ENCODE results near the gene CAMTA1.

The CAMTA1 gene

DNA sequence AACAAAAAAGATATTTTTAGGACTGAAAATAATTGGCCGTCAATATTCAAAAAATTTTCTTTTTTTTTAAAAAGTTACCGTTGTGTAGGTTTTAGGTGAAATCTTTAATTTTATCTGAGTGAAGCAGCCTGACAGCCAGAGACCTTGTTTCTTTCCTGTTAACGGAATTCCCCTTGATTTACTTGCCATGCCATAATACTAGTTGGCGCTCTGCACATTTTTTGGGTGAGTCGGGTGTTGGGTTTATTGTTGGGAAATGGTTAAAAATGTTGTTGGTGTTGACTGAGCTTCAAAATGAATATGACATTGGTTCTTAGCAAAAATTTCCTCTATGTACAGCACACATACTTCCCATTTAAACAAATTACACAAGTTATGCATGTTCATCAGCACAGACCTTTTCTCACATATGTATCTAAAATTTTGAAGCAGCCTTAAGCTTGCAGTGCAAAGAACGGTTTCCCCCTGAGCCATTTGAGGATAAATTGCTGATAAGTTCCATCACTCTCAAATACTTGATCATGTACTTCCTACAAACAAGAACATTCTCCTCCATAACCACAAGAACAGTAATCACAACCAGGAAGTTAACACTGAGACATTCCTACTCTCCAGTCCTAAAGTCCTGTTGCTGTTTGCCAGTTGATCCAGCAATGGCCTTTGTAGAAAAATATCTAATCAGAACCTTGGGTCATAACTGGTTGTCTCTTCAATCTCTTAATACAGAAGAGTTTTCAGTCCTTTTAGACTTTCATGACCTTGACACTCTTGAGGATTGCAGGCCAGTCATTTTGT is 34.2 kb downstream of the CAMTA1 start:
- H3K4me3 ChIP-seq (ENCODE audit: low read depth, low read length), result no peak overlapping the region
- DNase-seq (ENCODE audit: low read depth), result peak; percentile 63
- TF ChIP-seq, protein P1, sequence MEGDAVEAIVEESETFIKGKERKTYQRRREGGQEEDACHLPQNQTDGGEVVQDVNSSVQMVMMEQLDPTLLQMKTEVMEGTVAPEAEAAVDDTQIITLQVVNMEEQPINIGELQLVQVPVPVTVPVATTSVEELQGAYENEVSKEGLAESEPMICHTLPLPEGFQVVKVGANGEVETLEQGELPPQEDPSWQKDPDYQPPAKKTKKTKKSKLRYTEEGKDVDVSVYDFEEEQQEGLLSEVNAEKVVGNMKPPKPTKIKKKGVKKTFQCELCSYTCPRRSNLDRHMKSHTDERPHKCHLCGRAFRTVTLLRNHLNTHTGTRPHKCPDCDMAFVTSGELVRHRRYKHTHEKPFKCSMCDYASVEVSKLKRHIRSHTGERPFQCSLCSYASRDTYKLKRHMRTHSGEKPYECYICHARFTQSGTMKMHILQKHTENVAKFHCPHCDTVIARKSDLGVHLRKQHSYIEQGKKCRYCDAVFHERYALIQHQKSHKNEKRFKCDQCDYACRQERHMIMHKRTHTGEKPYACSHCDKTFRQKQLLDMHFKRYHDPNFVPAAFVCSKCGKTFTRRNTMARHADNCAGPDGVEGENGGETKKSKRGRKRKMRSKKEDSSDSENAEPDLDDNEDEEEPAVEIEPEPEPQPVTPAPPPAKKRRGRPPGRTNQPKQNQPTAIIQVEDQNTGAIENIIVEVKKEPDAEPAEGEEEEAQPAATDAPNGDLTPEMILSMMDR (conservative IDR thresholded peaks at IDR 0.05; ENCODE audit: low read depth, low read length), result no peak

DNA sequence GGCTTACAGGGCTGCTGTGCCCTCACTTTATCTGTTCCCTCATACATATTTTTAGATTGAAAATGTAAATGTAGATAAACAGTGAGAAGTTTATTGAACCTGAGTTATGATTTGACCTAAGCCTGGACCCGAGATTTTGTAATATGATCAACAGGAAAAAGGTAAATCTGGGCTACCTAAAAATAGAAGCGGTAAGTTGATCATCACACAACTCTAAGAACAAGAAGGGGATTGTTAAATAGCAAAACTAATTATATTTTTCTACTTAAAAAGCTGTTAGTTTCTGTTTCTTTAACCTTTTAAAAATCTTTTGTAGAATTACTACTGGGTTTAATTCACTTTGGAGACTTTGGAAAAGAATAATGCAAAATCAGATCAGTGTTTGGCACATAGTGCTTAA is 35.6 kb downstream of the CAMTA1 start:
- H3K4me3 ChIP-seq (ENCODE audit: low read depth, low read length), result no peak overlapping the region
- no peak for DNase-seq (ENCODE audit: low read depth)
- TF ChIP-seq, protein P1 (conservative IDR thresholded peaks at IDR 0.05; ENCODE audit: low read depth, low read length), result no peak

GRCh38 chr1:6822530-6823359 is 37.5 kb downstream of the CAMTA1 start:
- H3K4me3 ChIP-seq (ENCODE audit: low read depth, low read length), result no peak overlapping the region
- TF ChIP-seq, protein P1 (conservative IDR thresholded peaks at IDR 0.05; ENCODE audit: low read depth, low read length), result no peak
- DNase-seq (ENCODE audit: low read depth), result no peak

GRCh38 chr1:6823793-6824192 is 38.5 kb downstream of the CAMTA1 start:
- no peak overlapping the region for H3K4me3 ChIP-seq (ENCODE audit: low read depth, low read length)
- TF ChIP-seq, protein P1 (conservative IDR thresholded peaks at IDR 0.05; ENCODE audit: low read depth, low read length), result no peak
- DNase-seq (ENCODE audit: low read depth), result no peak

GRCh38 chr1:6824665-6825368 is 39.6 kb downstream of the CAMTA1 start:
- DNase-seq (ENCODE audit: low read depth), result no peak
- TF ChIP-seq, protein P1 (conservative IDR thresholded peaks at IDR 0.05; ENCODE audit: low read depth, low read length), result no peak
- no peak overlapping the region for H3K4me3 ChIP-seq (ENCODE audit: low read depth, low read length)

DNA sequence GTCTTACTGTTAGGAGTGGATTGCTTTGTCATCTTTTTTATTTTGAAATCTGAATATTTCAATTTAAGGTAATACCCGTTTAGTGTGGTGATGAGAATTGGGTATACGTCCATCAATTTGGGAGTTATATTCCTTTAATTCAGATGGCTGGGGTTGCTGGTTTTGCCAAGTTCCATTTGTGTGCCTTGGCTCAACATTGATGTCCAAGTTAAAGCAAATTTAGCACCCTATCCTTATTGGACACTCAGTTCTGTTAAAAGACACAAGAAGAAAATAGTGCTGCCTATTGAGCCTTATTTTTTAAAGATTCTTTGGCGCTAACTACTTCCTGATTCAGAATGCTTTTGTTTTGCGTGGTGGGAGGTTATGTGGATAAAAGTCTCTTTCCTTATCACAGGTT is 40.6 kb downstream of the CAMTA1 start:
- TF ChIP-seq, protein P1 (conservative IDR thresholded peaks at IDR 0.05; ENCODE audit: low read depth, low read length), result no peak
- no peak overlapping the region for H3K4me3 ChIP-seq (ENCODE audit: low read depth, low read length)
- no peak for DNase-seq (ENCODE audit: low read depth)

All from choroid plexus epithelial cell (primary cell).